Smooth muscle cell of the brain vasculature (primary cell): Measurements from ENCODE around the gene KIAA0232.

Experiments
- DNase-seq: peaks from one replicate; pipeline ENCODE4 v3.0.0-alpha.2; 2012; ENCODE audit warnings: low read depth, low spot score

Gene KIAA0232

GRCh38 chr4:6847178-6847577 is 64.7 kb downstream of the KIAA0232 start:
- no peak for DNase-seq

GRCh38 chr4:6848717-6849305 is 66.3 kb downstream of the KIAA0232 start:
- no peak for DNase-seq

DNA sequence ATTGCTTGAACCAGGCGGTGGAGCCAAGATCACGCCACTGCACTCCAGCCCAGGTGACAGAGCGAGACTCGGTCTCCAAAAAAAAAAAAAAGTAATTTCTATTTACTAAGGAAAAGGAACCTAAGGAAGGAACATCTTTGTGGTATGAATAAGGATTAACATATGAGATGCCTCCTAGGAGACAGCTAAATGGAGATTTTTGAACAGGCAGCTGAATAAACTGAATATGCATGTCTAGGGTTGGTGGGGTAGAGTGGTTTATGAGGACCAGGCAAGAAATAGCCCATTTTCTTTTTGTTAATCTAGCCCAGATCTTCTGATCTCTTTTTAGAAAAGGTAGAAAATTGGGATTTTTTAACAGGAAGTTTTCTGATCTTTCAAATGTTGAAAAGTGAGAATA is 67.2 kb downstream of the KIAA0232 start:
- DNase-seq = no peak

- no peak for DNase-seq
These were observed 68.9 kb downstream of the KIAA0232 start for GRCh38 chr4:6851431-6851830.

DNA sequence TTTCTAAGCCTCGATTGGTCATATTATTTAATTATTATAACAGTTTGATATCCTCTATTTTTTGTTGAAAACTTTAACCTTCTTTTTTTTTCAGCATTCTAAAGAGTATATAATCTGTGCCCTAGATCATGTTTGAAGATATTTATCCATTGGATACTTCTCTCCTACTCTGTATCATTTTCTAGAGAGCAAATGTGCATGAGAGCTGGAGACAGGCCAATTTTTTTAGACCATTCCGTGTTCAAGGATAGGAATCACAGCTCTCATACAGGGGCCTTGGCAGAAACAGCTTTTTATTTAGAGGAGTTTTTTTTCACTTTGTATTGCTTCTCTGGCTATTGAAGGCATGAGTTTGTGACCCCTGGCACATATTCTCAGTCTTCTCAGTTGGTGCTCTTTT is 69.4 kb downstream of the KIAA0232 start:
- DNase-seq = no peak

DNA sequence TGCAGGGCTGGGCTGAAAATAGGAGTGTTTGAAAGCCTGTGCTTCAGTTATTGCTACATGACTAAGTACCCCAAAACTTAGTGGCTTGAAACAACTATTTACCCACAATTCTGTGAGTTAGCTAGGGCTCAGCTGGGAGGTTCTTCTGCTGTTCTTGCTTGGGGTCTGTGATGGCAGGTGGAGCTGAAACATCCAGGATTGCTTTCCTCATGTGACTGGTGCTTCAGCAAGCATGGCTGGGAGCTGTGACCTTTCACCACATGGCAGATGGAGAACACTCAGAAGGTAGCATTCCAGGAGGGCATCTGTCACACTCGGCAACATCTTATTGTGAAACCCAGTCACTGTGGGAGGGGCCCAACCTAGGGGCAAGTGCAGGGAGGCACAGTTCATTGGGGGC is 70.1 kb downstream of the KIAA0232 start:
- no peak for DNase-seq

DNA sequence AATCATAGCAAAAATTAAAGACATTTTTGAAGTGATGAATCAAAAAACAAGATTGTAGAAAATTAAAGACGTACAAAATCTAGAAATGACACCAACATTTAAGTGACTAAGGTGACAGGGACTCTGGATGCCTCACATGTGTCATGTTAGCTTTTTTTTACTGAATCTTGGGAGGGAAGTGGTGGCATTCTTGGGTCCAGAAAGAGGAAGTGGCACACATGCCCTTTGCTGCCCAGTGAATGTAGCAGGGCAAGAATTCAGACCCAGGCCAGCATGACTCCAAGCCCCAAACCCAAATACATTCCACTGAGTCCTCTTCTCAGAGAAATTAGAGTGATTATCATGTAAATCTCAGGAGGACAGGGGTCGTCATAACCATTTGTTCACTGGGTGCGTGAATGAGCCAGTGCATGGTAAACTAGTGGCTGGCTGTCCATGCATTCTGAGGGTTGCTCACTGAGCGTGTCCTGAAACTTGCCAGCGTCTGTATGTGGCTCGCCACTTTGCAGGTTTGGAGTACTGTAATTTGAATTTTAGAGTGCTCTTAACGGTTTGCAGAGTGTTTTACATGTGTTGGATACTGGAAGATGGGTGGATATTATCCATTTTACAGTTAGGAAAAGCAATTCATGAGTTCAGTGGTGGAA is 71.7 kb downstream of the KIAA0232 start:
- DNase-seq = no peak

GRCh38 chr4:6855692-6856297 is 73.3 kb downstream of the KIAA0232 start:
- no peak for DNase-seq

- DNase-seq = no peak
These were observed 73.9 kb downstream of the KIAA0232 start for GRCh38 chr4:6856391-6856790.

DNA sequence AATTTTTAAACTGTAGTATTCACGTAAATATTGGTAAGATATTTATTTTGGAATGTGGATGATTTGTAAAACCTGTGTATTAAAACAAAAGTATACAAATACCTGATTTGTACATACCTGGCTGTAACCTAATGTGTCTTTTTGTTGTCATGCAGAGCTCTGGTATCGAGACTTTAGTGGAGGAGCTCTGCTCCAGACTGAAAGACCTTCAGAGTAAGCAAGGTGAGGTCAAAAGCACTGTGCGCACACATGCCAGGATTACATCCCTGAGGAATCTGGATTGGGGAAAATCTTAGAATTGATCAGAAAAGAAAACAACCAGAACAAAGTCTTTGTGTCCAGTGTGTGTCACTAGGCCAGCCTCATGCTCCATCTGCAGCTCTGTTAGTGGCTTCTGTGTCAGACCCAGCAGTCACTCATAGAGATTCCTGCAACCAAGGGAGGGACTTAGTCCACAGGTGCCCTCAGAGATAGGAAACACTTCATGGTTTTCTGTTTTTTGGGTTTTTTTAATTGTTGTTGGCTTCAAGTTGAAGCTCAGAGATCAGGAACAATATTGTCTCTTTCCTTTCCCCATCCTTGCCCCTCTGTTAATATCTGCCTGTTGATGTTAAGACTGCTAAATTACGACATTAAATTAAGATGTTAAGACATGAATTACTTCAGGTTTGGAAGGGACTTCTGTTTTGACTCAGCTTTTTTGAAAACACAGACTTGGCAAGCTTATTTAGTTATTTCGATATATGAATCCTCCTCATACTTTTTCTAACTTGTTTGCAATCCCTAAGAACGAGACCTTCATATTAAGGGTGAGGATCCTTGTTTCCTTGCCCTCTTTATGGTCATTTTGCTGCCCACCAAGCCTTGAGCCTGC is 74.7 kb downstream of the KIAA0232 start:
- DNase-seq = no peak

GRCh38 chr4:6858997-6859396 is 76.5 kb downstream of the KIAA0232 start:
- no peak for DNase-seq

- no peak for DNase-seq
These were observed 77.0 kb downstream of the KIAA0232 start for GRCh38 chr4:6859543-6859942.

- DNase-seq = no peak
These were observed 85.9 kb downstream of the KIAA0232 start for GRCh38 chr4:6868386-6868785.

GRCh38 chr4:6869944-6870343 is 87.4 kb downstream of the KIAA0232 start:
- no peak for DNase-seq

DNA sequence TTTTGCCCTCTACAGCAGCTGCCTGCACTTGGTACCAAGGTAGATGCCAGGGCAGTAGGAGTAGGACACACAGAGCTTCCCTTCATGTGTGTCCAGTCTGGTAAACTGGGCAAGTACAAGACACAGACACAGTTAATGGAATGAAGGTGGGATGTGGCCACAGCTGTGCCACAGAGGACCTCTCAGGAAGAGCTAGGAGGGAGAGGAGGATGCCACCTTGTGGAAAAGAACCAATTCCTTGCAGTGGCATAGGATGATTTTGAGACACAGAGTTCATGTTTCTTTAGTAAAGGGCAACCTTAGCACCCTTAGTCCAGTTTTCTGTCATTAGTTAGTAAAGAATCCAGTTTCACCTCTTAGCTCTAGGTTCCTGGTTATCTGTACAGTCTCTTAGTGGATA is 90.8 kb downstream of the KIAA0232 start:
- DNase-seq = no peak

- no peak for DNase-seq
These were observed 91.4 kb downstream of the KIAA0232 start for GRCh38 chr4:6873792-6874461.

GRCh38 chr4:6874981-6875380 is 92.5 kb downstream of the KIAA0232 start:
- DNase-seq = no peak

GRCh38 chr4:6875431-6875831 is 92.9 kb downstream of the KIAA0232 start:
- DNase-seq = no peak

- DNase-seq = no peak
These were observed 93.9 kb downstream of the KIAA0232 start for GRCh38 chr4:6876440-6876839.

DNA sequence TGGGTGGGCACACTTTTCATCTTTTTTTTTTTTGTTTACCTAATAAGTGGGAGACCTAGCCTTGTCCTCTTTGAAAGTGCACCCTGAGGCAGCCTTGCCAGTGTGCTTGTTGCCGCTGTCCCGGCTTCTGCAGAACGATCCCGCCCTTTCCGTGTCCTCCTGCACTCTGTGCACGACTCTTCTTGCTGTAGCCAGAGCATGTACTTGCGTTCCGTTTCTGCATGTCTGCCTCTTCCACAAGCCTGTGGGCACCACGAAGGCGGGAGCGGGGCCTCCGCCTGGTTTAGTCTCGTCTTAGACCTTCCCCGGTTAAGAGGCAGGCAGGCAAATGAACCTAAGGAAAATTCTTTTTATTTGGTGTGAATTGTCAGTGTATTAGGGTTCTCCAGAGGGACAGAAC is 94.5 kb downstream of the KIAA0232 start:
- no peak for DNase-seq

- no peak for DNase-seq
These were observed 96.0 kb downstream of the KIAA0232 start for GRCh38 chr4:6878451-6879059.
